Activated CD8-positive, alpha-beta memory T cell treated with anti-CD3 and anti-CD28 coated beads, Interleukin-2, amount 50 U/mL, for 24 hours (primary cell): ENCODE measurements around the gene OR4F3.
"Not testable (repeated sequence)": the region's sequence is repeated elsewhere in the genome, so short reads cannot be mapped to it uniquely, and the experiment has no call there.

Experiments
- DNase-seq: peaks from one replicate; pipeline ENCODE4 v3.0.0-alpha.2; 2020; ENCODE audit errors: extremely low read depth

The OR4F3 gene

GRCh38 chr5:181366968-181367367 lies at the start of gene OR4F3:
TSS of gene OR4F3 (plus strand) at chr5:181367268.
- DNase-seq: not testable (repeated sequence)
